IMR-90 (cell line): ENCODE data around the gene PGD. TPM values are rescaled to one million over a fixed set of nuclear protein-coding genes. Genes with fewer than 3 reads are reported as not detected.

ENCODE experiments used
- ATAC-seq: fragments of 200-7000 bp; cut with Tn5 transposase; 2 replicates; pipeline ENCODE4 v1.9.1; 2020; ENCODE audit warnings: low read depth, mild to moderate bottlenecking, moderate library complexity
- BruUV-seq: library from RNA; stranded (reverse); fragments of 400-500 nt; replicated peaks from 2 replicates; lab custom pipeline; 2021; lab: Mats Ljungman, UMichigan
- CTCF ChIA-PET: fragments of 300-600 bp; formaldehyde crosslinking; extraction: SDS; loops from one replicate; lab custom pipeline; 2021; ENCODE audit warnings: antibody characterized with exemption; lab: Yijun Ruan, JAX
- POLR2A ChIA-PET: fragments of 300-600 bp; sonication (Branson Sonifier 250); formaldehyde crosslinking; loops from one replicate; lab custom pipeline; 2022; ENCODE audit warnings: antibody characterized with exemption; ENCODE audit not compliant: unreplicated experiment; lab: Charles Lee
- DNase-seq: peaks from one replicate; pipeline ENCODE4 v3.0.0; 2013
- H2AFZ ChIP-seq: replicated peaks from 2 replicates; pipeline ENCODE3; 2013; ENCODE audit warnings: low read length, mild to moderate bottlenecking; ENCODE audit not compliant: poor library complexity
- H2AK5ac ChIP-seq: 2 replicates; pipeline ENCODE4 v1.6.1; 2013; ENCODE audit warnings: low read depth, low read length, inconsistent platforms
- H2AK9ac ChIP-seq: replicated peaks from 2 replicates; pipeline ENCODE3; 2013; ENCODE audit warnings: mild to moderate bottlenecking, low read depth, low read length, moderate library complexity; ENCODE audit not compliant: poor library complexity
- H2BK120ac ChIP-seq: 2 replicates; pipeline ENCODE4 v1.6.1; 2013; ENCODE audit warnings: low read depth, low read length, inconsistent platforms
- H2BK15ac ChIP-seq: 3 replicates; pipeline ENCODE4 v1.6.1; 2013; ENCODE audit warnings: low read depth, low read length, inconsistent platforms
- H2BK20ac ChIP-seq: 2 replicates; pipeline ENCODE4 v1.6.1; 2013; ENCODE audit warnings: low read depth, mild to moderate bottlenecking, inconsistent platforms, low read length, moderate library complexity
- H2BK5ac ChIP-seq: 2 replicates; pipeline ENCODE4 v1.6.1; 2013; ENCODE audit warnings: mild to moderate bottlenecking, low read depth, low read length, inconsistent platforms; ENCODE audit not compliant: poor library complexity, severe bottlenecking
- H3K14ac ChIP-seq: replicated peaks from 2 replicates; pipeline ENCODE4 v1.6.1; 2013; ENCODE audit warnings: low read depth, low read length, inconsistent platforms
- H3K18ac ChIP-seq: 2 replicates; pipeline ENCODE4 v1.6.1; 2013; ENCODE audit warnings: low read depth, low read length, control low read depth
- H3K23ac ChIP-seq: 2 replicates; pipeline ENCODE4 v1.6.1; 2013; ENCODE audit warnings: low read depth, low read length, inconsistent platforms
- H3K27ac ChIP-seq: 2 replicates; pipeline ENCODE4 v1.5.1; 2013; ENCODE audit warnings: mild to moderate bottlenecking, control low read depth, low read length; ENCODE audit not compliant: insufficient read depth
- H3K27me3 ChIP-seq: 2 replicates; pipeline ENCODE4 v1.6.1; 2013; ENCODE audit warnings: low read length; ENCODE audit not compliant: control insufficient read depth, insufficient read depth
- H3K36me3 ChIP-seq: 2 replicates; pipeline ENCODE4 v1.6.1; 2013; ENCODE audit warnings: low read length, mixed read lengths; ENCODE audit not compliant: control insufficient read depth, insufficient read depth
- H3K4ac ChIP-seq: 2 replicates; pipeline ENCODE4 v1.6.1; 2013; ENCODE audit warnings: low read depth, low read length, inconsistent platforms
- H3K4me1 ChIP-seq: 2 replicates; pipeline ENCODE4 v1.6.1; 2013; ENCODE audit warnings: low read length, mixed read lengths; ENCODE audit not compliant: control insufficient read depth, insufficient read depth
- H3K4me2 ChIP-seq: 2 replicates; pipeline ENCODE4 v1.6.1; 2013; ENCODE audit warnings: low read depth, mild to moderate bottlenecking, control low read depth, low read length, moderate library complexity
- H3K4me3 ChIP-seq: 2 replicates; pipeline ENCODE4 v1.5.1; 2013; ENCODE audit warnings: low read depth, mild to moderate bottlenecking, control low read depth, low read length, moderate library complexity; ENCODE audit not compliant: insufficient read depth
- H3K56ac ChIP-seq: 2 replicates; pipeline ENCODE4 v1.6.1; 2013; ENCODE audit warnings: low read length, inconsistent platforms; ENCODE audit not compliant: insufficient read depth; ENCODE audit errors: extremely low read depth
- H3K79me1 ChIP-seq, 2 experiments: 2 replicates each; pipeline ENCODE4 v1.6.1; 2013; ENCODE audit warnings: low read length in 2 of 2, inconsistent platforms in 1 of 2, low read depth in 1 of 2
- H3K9ac ChIP-seq: 2 replicates; pipeline ENCODE4 v1.6.1; 2013; ENCODE audit warnings: low read depth, low read length, control low read depth
- H3K9me1 ChIP-seq: 2 replicates; pipeline ENCODE4 v1.6.1; 2013; ENCODE audit warnings: low read length, inconsistent platforms; ENCODE audit not compliant: insufficient read depth
- H3K9me3 ChIP-seq: 2 replicates; pipeline ENCODE4 v1.6.1; 2013; ENCODE audit warnings: low read length; ENCODE audit not compliant: control insufficient read depth, insufficient read depth
- H4K20me1 ChIP-seq: 2 replicates; pipeline ENCODE4 v1.6.1; 2013; ENCODE audit warnings: low read length, inconsistent platforms; ENCODE audit not compliant: insufficient read depth
- H4K5ac ChIP-seq: 2 replicates; pipeline ENCODE4 v1.6.1; 2013; ENCODE audit warnings: mild to moderate bottlenecking, low read depth, low read length, control low read depth
- H4K8ac ChIP-seq, 2 experiments: 2 replicates each; pipeline ENCODE4 v1.6.1; 2013; ENCODE audit warnings: low read depth in 2 of 2, low read length in 2 of 2, control low read depth in 1 of 2, inconsistent platforms in 1 of 2
- H4K91ac ChIP-seq: 2 replicates; pipeline ENCODE4 v1.6.1; 2013; ENCODE audit warnings: low read depth, low read length, inconsistent platforms; ENCODE audit not compliant: insufficient read depth
- BHLHE40 ChIP-seq: fragments of 150-350 bp; IDR thresholded peaks from 2 replicates; pipeline ENCODE4 v1.6.1; 2016; ENCODE audit warnings: mild to moderate bottlenecking, low read depth, low read length
- CEBPB ChIP-seq: IDR thresholded peaks from 2 replicates; pipeline ENCODE4 v1.6.1; 2012; ENCODE audit warnings: low read depth, low read length, improper control_type of control experiment
- CHD1 ChIP-seq: IDR thresholded peaks from 2 replicates; pipeline ENCODE4 v1.6.1; 2012; ENCODE audit warnings: low read depth, low read length, improper control_type of control experiment
- CTCF ChIP-seq: conservative IDR thresholded peaks from 2 replicates; pipeline ENCODE4 v1.5.1; 2012; ENCODE audit warnings: mild to moderate bottlenecking, low read depth, low read length, improper control_type of control experiment
- ELK1 ChIP-seq: fragments of 150-350 bp; IDR thresholded peaks from 2 replicates; pipeline ENCODE4 v1.6.1; 2016; ENCODE audit warnings: low read depth, mild to moderate bottlenecking, low read length, moderate library complexity, borderline replicate concordance
- FOS ChIP-seq: fragments of 150-350 bp; IDR thresholded peaks from 2 replicates; pipeline ENCODE4 v1.6.1; 2016; ENCODE audit warnings: low read depth, low read length
- MAFK ChIP-seq: IDR thresholded peaks from 2 replicates; pipeline ENCODE4 v1.6.1; 2012; ENCODE audit warnings: low read depth, low read length, improper control_type of control experiment
- MAZ ChIP-seq: IDR thresholded peaks from 2 replicates; pipeline ENCODE4 v1.6.1; 2012; ENCODE audit warnings: low read depth, mild to moderate bottlenecking, low read length, improper control_type of control experiment, moderate library complexity, borderline replicate concordance
- MXI1 ChIP-seq: IDR thresholded peaks from 2 replicates; pipeline ENCODE4 v1.6.1; 2012; ENCODE audit warnings: low read depth, mild to moderate bottlenecking, low read length, moderate library complexity, borderline replicate concordance
- NFE2L2 ChIP-seq: fragments of 150-350 bp; IDR thresholded peaks from 2 replicates; pipeline ENCODE4 v1.6.1; 2016; ENCODE audit warnings: low read depth, mild to moderate bottlenecking, low read length
- POLR2A ChIP-seq: IDR thresholded peaks from 2 replicates; pipeline ENCODE4 v1.6.1; 2012; ENCODE audit warnings: mild to moderate bottlenecking, low read depth, low read length
- RAD21 ChIP-seq: IDR thresholded peaks from 2 replicates; pipeline ENCODE4 v1.6.1; 2012; ENCODE audit warnings: low read length, improper control_type of control experiment
- RCOR1 ChIP-seq: IDR thresholded peaks from 2 replicates; pipeline ENCODE4 v1.6.1; 2012; ENCODE audit warnings: mild to moderate bottlenecking, low read length, improper control_type of control experiment; ENCODE audit not compliant: insufficient replicate concordance
- RFX5 ChIP-seq: IDR thresholded peaks from 2 replicates; pipeline ENCODE4 v1.8.0; 2012; ENCODE audit warnings: low read depth, mild to moderate bottlenecking, low read length, moderate library complexity
- SMC3 ChIP-seq: fragments of 150-350 bp; IDR thresholded peaks from 2 replicates; pipeline ENCODE4 v1.6.1; 2016; ENCODE audit warnings: low read depth, mild to moderate bottlenecking, antibody characterized with exemption, low read length, moderate library complexity
- WGBS, 2 experiments: methylation state at CpG; one replicate each; pipeline versions ENCODE4 v1.1.5 to v1.1.7; 2013; ENCODE audit warnings: missing lambda C conversion rate in 2 of 2; ENCODE audit not compliant: insufficient read length in 1 of 2; ENCODE audit errors: extremely low coverage in 2 of 2; 5-methylcytosine and 5-hydroxymethylcytosine counted together
- dilution Hi-C: fragments of 300-500 bp; cut with HindIII; formaldehyde crosslinking; loops from one replicate; pipeline ENCODE4 v1.14.3; 2018; ENCODE audit warnings: low sequenced_read_pairs; ENCODE audit not compliant: unreplicated experiment
- in situ Hi-C: fragments of 300-500 bp; cut with MboI; formaldehyde crosslinking; loops from 3 replicates; pipeline ENCODE4 v1.14.3; 2019; ENCODE audit warnings: low sequenced_read_pairs, inconsistent platforms, mixed read lengths
- intact Hi-C: fragments of 100-400 bp; cut with micrococcal nuclease; formaldehyde crosslinking; loops from 2 replicates; pipeline ENCODE4 v1.10.0; 2022
- polyA plus RNA-seq, 3 experiments: library from polyadenylated mRNA; depleted of rRNA; stranded (reverse); fragments of >200 nt; gene quantifications; 2 replicates each; pipeline ENCODE4 v1.2.3, GENCODE V29; 2012; ENCODE audit warnings: low replicate concordance in 1 of 3
- total RNA-seq: library from RNA; depleted of rRNA; stranded (reverse); fragments of >200 nt; gene quantifications from 2 replicates; pipeline ENCODE4 v1.2.3, GENCODE V29; 2012
- TF ChIP-seq, protein P1 (sequence below): fragments of 150-350 bp; IDR thresholded peaks from 2 replicates; pipeline ENCODE4 v1.6.1; 2017; ENCODE audit warnings: mild to moderate bottlenecking, antibody characterized with exemption, low read length, low read depth

The PGD gene
- total and polyA plus RNA-seq, 2 of the 4 experiments (the other 2 are of a cell fraction): 118 to 216 TPM

GRCh38 chr1:10428984-10429383 is 30.1 kb downstream of the PGD start:
- H4K20me1 ChIP-seq: no peaks in the 10 kb centered on the region
- H3K4me1 ChIP-seq: peaks cover 2% of the 10 kb centered on the region
- dilution Hi-C loops (no loop called here), in situ Hi-C loops (no loop called here), intact Hi-C loops (loop anchor here (1.0 to 10.0 kb wide), 5 partner anchors 52 to 554 kb away; partner anchors contain the start of genes KIF1B, LZIC, NMNAT1 and UBE4B)
- no peak overlapping the region for H4K5ac ChIP-seq
- peaks cover 7 to 24% of the 10 kb centered on the region in 2 experiments; a peak in 3 of 4 replicates for H3K79me1 ChIP-seq
- H4K91ac ChIP-seq: no peak overlapping the region
- DNase-seq (no peak), ATAC-seq (no peak)
- H3K27ac ChIP-seq: no peak overlapping the region
- H3K9me1 ChIP-seq: peaks cover 4% of the 10 kb centered on the region
- no peak overlapping the region for H3K9ac ChIP-seq
- TF ChIP-seq RFX5: no peak
- no peak for TF ChIP-seq FOS
- TF ChIP-seq CEBPB: no peak
- no peak for TF ChIP-seq MXI1
- no peak for TF ChIP-seq NFE2L2
- no peak for TF ChIP-seq BHLHE40
- TF ChIP-seq POLR2A: no peak
- TF ChIP-seq, protein P1, sequence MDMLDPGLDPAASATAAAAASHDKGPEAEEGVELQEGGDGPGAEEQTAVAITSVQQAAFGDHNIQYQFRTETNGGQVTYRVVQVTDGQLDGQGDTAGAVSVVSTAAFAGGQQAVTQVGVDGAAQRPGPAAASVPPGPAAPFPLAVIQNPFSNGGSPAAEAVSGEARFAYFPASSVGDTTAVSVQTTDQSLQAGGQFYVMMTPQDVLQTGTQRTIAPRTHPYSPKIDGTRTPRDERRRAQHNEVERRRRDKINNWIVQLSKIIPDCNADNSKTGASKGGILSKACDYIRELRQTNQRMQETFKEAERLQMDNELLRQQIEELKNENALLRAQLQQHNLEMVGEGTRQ: no peak
- TF ChIP-seq CHD1: no peak
- TF ChIP-seq RCOR1: no peak
- no peak for TF ChIP-seq ELK1
- TF ChIP-seq CTCF: no peak
- no peak for TF ChIP-seq MAFK
- TF ChIP-seq SMC3: no peak
- no peak for TF ChIP-seq MAZ
- TF ChIP-seq RAD21: no peak
- H3K27me3 ChIP-seq: no peaks in the 10 kb centered on the region
- H3K56ac ChIP-seq: no peak overlapping the region
- H2BK15ac ChIP-seq: no peak overlapping the region
- no peak overlapping the region for H2AK5ac ChIP-seq
- H3K36me3 ChIP-seq: 0 out of 2 replicates have a peak, but pooled peaks cover 2% of the 10 kb centered on the region
- POLR2A ChIA-PET: no interaction called here
- no peak overlapping the region for H3K4me3 ChIP-seq
- no peak overlapping the region for H3K4ac ChIP-seq
- no peak overlapping the region for H2BK120ac ChIP-seq
- H2AK9ac ChIP-seq: no peak overlapping the region
- H3K14ac ChIP-seq: no peak overlapping the region
- BruUV-seq: no TSS peak
- H3K23ac ChIP-seq: no peak overlapping the region
- H3K9me3 ChIP-seq: no peaks in the 10 kb centered on the region
- no peak overlapping the region for H3K18ac ChIP-seq
- H2BK20ac ChIP-seq: no peak overlapping the region
- no peak overlapping the region for H3K4me2 ChIP-seq
- H2BK5ac ChIP-seq: no peak overlapping the region
- CTCF ChIA-PET: interaction anchor here (0.9 kb wide), 1 partner anchor 65 kb away, joined by 3 read pairs; no protein-coding TSS in a partner anchor
- no peak overlapping the region for H4K8ac ChIP-seq
- H2AFZ ChIP-seq: no peak overlapping the region
- WGBS, 2 experiments: no CpG with 5 or more reads among the region's 5 CpGs
